Measurements from ENCODE around the gene WARS2.
"Not testable (repeated sequence)": the region's sequence is repeated elsewhere in the genome, so short reads cannot be mapped to it uniquely, and the experiment has no call there.

Gene WARS2

GRCh38 chr1:119139857-119140176, 636 bp downstream of the WARS2 start:
- peak in 15 of 56 donors; percentile 14 to 74 (median 57) for DNase-seq

DNA sequence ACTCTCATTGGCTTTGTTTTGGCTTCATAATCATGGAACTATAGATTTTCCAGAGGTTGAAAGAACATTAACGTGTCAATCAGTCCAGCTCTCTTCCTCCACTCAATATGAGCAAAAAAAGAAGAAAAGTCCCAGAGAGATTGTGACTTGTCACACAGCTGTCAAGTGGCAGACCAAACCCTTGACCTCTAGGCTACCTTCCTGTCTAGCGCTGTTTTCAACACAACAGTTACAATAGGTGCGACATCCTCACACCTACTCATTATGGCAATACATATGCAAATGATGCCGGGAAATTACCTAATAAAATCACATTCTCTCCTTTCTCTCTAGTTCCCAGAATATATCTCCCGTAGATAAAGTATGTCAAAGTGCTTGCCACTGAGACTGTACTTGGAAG, 1.1 kb downstream of the WARS2 start:
- peak in 1 of 56 donors; percentile 12 for DNase-seq

DNA sequence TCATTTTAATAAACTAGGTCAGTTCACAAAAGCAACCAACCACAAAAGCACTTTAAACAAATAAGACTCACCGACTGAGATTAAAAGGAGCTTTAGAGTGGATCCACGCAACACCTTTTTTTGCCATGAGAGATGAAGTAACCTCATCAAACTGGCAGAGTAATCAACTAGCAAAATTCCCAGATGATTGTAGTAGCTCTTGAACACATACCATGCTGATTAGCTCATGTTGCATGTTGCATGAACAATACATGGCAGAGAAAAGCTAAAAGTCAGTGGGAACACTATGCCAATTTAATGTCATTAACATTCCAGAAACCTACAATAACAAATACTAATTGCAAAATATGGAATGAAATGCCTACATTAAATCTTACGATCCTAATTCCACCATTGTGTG, 4.1 kb downstream of the WARS2 start:
- DNase-seq: no peak

GRCh38 chr1:119133987-119134386, 6.5 kb downstream of the WARS2 start:
- DNase-seq: no peak

DNA sequence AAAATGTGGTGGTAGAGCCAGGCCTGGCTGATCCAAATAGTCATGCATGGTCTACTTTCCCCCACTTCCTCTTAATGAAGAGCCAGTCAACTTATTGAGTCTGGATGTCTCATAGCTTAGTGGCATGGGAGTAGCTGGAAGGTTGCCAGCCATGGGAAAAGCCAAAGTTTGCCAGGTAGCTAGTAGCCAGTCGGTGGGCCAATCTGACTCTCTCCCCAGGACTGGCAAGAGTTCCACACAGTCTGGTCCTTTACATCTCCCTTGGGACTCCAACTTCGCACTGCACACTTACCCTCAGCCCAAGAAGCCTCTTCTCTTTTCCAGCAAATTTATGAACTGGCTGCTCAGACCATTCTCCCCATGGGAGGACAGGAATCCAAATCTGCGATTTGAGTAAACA, 8.3 kb downstream of the WARS2 start:
- DNase-seq: peak in 1 of 56 donors; percentile 0

DNA sequence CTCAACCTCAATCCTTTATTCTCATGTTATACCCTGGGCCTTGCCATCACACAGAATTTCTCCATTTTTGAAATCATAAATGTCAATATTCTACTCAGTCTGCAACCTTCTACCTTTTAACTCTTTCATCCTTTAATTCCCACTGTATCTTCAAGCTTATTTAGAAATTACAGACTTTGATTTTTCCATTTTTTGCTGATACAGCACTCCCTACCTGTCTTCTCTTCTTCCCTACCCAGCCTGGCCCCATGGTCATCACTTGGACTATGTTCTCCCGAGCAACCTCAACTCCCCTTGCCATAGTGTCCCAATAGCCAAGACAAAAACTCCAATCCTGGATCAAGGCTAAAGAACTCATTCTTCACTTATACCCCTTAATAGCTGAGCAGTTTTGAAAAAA, 14.6 kb downstream of the WARS2 start:
- DNase-seq: no peak

- no peak for DNase-seq
Measured at GRCh38 chr1:119124764-119125163, 15.7 kb downstream of the WARS2 start.

- not testable (repeated sequence) for DNase-seq
Measured at GRCh38 chr1:119121872-119122271, 18.6 kb downstream of the WARS2 start.

- DNase-seq: no peak
Measured at GRCh38 chr1:119116725-119117124, 23.7 kb downstream of the WARS2 start.

DNA sequence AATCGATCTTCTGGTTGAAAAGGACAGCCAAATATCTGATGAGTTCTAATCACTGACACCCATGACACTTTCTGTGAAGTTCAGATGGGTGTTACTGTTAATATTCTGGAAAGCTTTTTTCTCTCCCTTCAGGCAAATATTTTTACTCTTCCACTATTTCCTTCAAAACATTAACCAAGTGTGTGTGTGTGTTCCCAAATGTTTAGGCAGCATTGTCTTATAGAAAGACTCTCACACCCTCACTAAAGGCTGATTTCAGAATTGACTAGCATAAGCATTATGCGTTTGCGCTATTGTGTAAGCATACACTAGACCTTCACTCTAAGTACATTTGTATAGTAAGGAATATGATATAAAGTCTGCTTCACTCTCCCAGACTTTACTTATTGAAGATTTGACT, 24.7 kb downstream of the WARS2 start:
- no peak for DNase-seq

GRCh38 chr1:119115311-119115710, 25.1 kb downstream of the WARS2 start:
- no peak for DNase-seq

DNA sequence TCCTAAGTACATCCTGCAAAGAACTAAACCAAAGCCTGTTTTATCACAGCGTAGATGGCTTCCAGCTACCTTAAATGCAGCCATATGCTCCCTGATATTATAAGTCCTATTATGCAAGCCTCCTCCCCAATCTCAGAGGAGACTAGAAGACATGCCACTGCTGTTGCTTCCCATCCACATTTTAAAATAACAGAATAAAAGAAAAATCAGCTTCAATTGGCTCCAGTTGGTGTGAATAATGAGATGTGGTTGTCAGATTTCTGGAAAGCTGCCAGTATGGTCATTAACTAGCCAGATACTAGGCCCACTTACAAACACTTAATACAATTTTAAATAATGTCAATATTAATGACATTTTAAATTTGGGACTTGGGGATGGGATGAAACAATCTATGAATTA, 25.7 kb downstream of the WARS2 start:
- no peak for DNase-seq

- no peak for DNase-seq
Measured at GRCh38 chr1:119112791-119113190, 27.7 kb downstream of the WARS2 start.

GRCh38 chr1:119112244-119112643, 28.2 kb downstream of the WARS2 start:
- no peak for DNase-seq

- DNase-seq: no peak
Measured at GRCh38 chr1:119108988-119109387, 31.5 kb downstream of the WARS2 start.

GRCh38 chr1:119103764-119104163, 36.7 kb downstream of the WARS2 start:
- DNase-seq: no peak

- DNase-seq: no peak
Measured at GRCh38 chr1:119102051-119102450, 38.4 kb downstream of the WARS2 start.

DNA sequence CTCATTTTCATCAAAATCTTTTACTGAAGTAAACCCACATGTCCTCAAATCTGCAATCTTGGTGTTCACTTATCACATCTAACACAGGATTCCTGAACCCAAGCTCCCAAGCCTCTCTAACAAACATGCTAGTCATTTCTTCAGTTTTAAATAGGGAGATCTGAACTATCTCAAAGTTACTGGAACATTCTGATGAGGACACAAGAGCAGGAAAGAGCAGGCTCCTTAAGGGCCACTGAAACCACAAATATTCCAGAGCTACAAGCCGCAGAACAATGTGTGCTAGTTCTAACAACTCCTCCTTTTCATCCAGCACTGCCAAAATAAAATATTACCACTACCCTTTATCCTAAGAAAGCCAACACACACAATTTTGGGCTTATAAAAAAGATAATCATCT, 38.9 kb downstream of the WARS2 start:
- DNase-seq: no peak

DNA sequence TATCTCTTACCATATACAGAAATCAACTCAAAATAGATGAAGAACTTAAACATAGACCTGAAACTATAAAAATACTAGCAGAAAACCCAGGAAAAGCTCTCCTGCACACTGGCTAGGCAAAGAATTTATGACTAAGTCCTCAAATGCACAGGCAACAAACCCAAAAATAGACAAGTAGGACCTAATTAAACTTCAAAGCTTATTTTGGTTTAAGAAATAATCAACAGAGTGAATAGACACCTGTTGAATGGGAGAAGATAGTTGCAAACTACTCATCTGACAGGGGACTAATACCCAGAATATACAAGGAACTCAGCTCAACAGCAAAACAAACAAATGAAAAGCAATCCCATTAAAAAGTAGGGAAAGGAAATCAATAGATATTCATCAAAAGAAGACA, 40.7 kb downstream of the WARS2 start:
- DNase-seq: no peak

DNA sequence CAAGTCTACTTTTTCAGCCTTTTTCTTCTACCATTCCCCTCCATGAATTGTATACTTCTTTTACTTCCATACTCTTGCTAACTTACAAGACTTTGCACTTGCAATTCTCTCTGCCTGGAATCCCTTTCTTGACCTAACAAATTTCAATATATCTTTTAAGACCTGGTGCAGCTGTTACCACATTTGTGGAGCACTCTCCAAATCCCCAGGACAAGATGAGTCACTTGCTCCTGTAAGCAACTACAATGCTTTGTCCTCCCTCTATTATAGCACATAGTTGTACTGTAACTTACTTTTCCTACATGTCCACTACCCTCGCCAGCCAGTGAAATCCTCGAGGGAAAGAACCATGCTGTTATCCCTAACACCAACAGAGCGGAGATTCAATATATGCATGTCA, 43.1 kb downstream of the WARS2 start:
- no peak for DNase-seq

GRCh38 chr1:119093721-119094120, 46.7 kb downstream of the WARS2 start:
- no peak for DNase-seq

DNA sequence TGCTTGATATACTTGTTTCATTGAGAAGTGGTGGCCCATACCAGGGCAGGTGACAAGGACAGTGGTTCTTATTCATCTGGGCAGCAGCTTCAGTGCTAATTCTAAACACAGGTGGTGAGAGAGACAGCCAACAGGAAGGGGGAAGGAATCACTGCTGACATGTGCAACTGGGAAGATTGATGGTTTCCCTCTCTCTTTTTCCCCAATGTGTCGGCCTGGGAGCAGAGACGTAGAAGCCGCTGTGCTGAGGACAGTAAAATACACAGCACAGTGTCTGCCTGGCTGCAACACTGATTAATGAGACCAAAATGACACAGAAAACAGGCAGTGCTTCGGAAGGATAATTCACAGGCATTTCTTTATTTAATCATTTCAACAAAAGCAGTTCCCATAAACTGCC, 48.8 kb downstream of the WARS2 start:
- DNase-seq: no peak

DNA sequence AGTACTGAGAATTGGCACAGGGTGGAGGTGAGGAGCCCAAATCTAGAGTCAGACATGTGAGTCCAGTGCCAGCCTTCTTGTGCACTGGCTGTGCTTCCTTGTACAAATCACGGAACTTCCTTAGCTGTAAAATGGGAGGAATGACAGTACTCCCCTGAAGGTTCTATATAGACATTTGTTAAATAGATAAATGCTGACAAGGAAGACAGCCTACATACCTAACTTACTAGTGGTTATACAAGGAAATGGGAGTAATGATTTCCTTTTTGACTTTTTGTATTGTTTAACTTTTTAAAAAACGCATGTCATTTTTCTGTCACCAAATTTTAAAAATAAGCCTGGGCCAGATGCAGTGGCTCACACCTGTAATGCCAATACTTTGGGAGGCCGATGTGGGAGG, 50.2 kb downstream of the WARS2 start:
- no peak for DNase-seq

- DNase-seq: no peak
Measured at GRCh38 chr1:119086830-119087229, 53.6 kb downstream of the WARS2 start.

DNA sequence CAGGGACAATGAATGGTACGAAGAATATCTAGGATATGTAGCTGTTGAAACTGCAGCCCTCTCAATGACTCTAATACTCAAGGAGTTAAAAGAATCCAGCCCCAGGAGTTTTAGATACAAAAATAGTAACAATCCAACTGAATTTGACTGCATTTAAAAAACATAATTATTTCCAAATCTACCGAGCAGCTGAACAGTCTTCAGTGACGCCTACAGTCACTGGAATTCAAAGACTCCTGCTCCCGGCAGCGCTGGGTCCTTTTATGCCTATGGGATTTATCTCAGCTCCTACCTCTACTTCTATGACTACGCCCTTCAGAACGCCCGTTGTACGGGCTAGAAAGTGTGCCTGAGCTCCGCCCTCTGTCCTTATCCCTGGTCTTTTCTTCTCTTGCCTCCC, 55.7 kb downstream of the WARS2 start:
- peak in 10 of 56 donors; percentile 1 to 31 (median 4) for DNase-seq

All from nucleus accumbens (tissue), 56 donors.